Panc1 (cell line): Measurements from ENCODE around the gene KLHL26.

Source experiments
- CTCF ChIP-seq: fragments of 450-650 bp; IDR thresholded peaks from 2 replicates; pipeline ENCODE4 v1.5.1; 2017; ENCODE audit warnings: mild to moderate bottlenecking
- POLR2AphosphoS5 ChIP-seq: IDR thresholded peaks from 2 replicates; pipeline ENCODE4 v1.6.1; 2012; ENCODE audit warnings: mild to moderate bottlenecking, low read depth, low read length, moderate library complexity
- REST ChIP-seq, 2 experiments: IDR thresholded peaks; 2 replicates each; pipeline ENCODE4 v1.6.1; 2011 to 2012; ENCODE audit warnings: low read depth in 2 of 2, control low read depth in 1 of 2, low read length in 1 of 2, mild to moderate bottlenecking in 1 of 2, moderate library complexity in 1 of 2; ENCODE audit not compliant: insufficient read depth in 1 of 2
- TCF7L2 ChIP-seq: IDR thresholded peaks from 2 replicates; pipeline ENCODE4 v1.6.1; 2011; ENCODE audit warnings: mild to moderate bottlenecking, low read depth, low read length, inconsistent platforms

GRCh38 chr19:18635831-18636182 is 1.0 kb upstream of the KLHL26 start:
- TF ChIP-seq CTCF (no peak), POLR2AphosphoS5 (no peak), REST (IDR thresholded peaks at IDR 0.05; ENCODE audit: insufficient read depth in 1 of 2, low read depth in 2 of 2, low read length in 1 of 2) (no peak), TCF7L2 (no peak)
